Muscle layer of colon (tissue), 2 donors: ENCODE data around the gene TTC27.
"Not testable (repeated sequence)": the region's sequence is repeated elsewhere in the genome, so short reads cannot be mapped to it uniquely, and the experiment has no call there.

Source experiments
- H3K27ac ChIP-seq: one replicate; pipeline ENCODE4 v1.7.0; 2013; ENCODE audit warnings: low read depth, mild to moderate bottlenecking, low read length, moderate library complexity
- H3K27me3 ChIP-seq, 2 donors: one replicate each; pipeline ENCODE4 v1.7.0; 2013; ENCODE audit warnings: low read length in 2 of 2, mild to moderate bottlenecking in 2 of 2; ENCODE audit not compliant: insufficient read depth in 2 of 2, control insufficient read depth in 1 of 2
- H3K36me3 ChIP-seq: one replicate; pipeline ENCODE4 v1.7.0; 2013; ENCODE audit warnings: mild to moderate bottlenecking, low read length; ENCODE audit not compliant: insufficient read depth
- H3K4me1 ChIP-seq: one replicate; pipeline ENCODE4 v1.7.0; 2013; ENCODE audit warnings: mild to moderate bottlenecking, low read length; ENCODE audit not compliant: insufficient read depth
- H3K4me3 ChIP-seq, 2 donors: one replicate each; pipeline ENCODE4 v1.7.0; 2013; ENCODE audit warnings: low read length in 2 of 2, low read depth in 1 of 2, mild to moderate bottlenecking in 1 of 2, moderate library complexity in 1 of 2
- H3K9ac ChIP-seq: one replicate; pipeline ENCODE4 v1.7.0; 2013; ENCODE audit warnings: low read length
- H3K9me3 ChIP-seq: one replicate; pipeline ENCODE4 v1.7.0; 2013; ENCODE audit warnings: mild to moderate bottlenecking, low read length
- donor health status: abdominal sarcoma.
- donor health status: Adenocarcinoma of cecum.

Gene TTC27

GRCh38 chr2:32841931-32842898, 214.4 kb downstream of the TTC27 start:
- no peaks in the 10 kb centered on the region for H3K27me3 ChIP-seq
- no peak overlapping the region for H3K4me3 ChIP-seq
- H3K4me1 ChIP-seq, result peaks cover 8% of the 10 kb centered on the region
- no peaks in the 10 kb centered on the region for H3K36me3 ChIP-seq
- H3K9ac ChIP-seq, result no peak overlapping the region
- H3K9me3 ChIP-seq, result no peaks in the 10 kb centered on the region
- no peak overlapping the region for H3K27ac ChIP-seq

- Histone ChIP-seq H3K27me3 (no peaks in the 10 kb centered on the region), H3K4me3 (no peak overlapping the region), H3K4me1 (peaks cover 8% of the 10 kb centered on the region), H3K9me3 (no peaks in the 10 kb centered on the region), H3K36me3 (no peaks in the 10 kb centered on the region), H3K9ac (no peak overlapping the region), H3K27ac (no peak overlapping the region)
Observed at GRCh38 chr2:32843699-32844098, 215.8 kb downstream of the TTC27 start.

DNA sequence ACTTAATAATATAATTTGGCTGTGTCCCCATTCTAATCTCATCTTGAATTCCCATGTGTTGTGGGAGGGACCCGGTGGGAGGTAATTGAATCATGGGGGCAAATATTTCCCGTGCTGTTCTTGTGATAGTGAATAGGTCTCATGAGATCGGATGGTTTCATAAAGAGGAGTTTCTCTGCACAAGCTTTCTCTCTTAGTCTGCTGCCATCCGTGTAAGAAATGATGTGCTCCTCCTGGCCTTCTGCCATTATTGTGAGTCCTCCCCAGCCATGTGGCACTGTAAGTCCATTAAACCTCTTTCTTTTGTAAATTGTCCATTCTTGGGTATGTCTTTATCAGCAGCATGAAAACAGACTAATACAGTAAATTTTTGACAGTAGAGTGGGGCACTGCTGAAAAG, 216.4 kb downstream of the TTC27 start:
- Histone ChIP-seq H3K4me1 (peaks cover 8% of the 10 kb centered on the region), H3K4me3 (no peak overlapping the region), H3K27ac (no peak overlapping the region), H3K36me3 (no peaks in the 10 kb centered on the region), H3K27me3 (no peaks in the 10 kb centered on the region), H3K9ac (no peak overlapping the region), H3K9me3 (no peaks in the 10 kb centered on the region)

DNA sequence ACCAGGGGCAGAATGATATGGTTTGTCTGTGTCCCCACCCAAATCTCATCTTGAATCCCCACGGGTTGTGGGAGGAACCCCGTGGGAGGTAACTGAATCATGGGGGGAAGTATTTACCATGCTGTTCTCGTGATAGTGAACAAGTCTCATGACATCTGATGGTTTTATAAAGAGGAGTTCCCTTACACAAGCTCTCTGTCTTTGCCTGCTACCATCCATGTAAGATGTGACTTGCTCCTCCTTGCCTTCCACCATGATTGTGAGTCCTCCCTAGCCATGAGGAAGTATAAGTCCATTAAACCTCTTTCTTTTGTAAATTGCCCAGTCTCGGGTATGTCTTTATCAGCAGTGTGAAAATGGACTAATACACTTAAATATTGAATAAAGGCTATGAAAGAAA, 218.4 kb downstream of the TTC27 start:
- not testable (repeated sequence) for H3K9me3 ChIP-seq, H3K4me3 ChIP-seq, H3K27ac ChIP-seq, H3K27me3 ChIP-seq, H3K9ac ChIP-seq, H3K36me3 ChIP-seq, H3K4me1 ChIP-seq

DNA sequence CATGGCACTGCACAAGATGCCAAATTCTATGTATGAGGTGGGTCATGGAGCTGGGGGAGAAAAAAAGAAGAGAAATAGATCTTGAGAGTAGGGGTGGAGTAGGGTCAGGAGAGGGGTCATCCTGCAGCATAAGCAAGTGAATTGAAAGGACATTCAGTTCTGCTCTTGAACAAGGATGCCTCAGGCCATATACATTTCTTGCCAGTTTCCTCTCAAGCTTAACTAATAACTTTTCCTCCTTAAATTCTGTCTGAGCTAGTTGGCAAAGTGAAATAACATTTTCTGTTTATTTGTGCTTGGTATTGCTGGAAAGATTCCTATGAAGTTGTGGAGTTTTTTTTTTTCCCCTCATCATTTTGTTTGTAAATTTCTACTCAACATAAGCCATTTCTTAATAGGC, 219.9 kb downstream of the TTC27 start:
- Histone ChIP-seq H3K9ac (no peak overlapping the region), H3K27ac (no peak overlapping the region), H3K36me3 (no peaks in the 10 kb centered on the region), H3K4me1 (no peaks in the 10 kb centered on the region), H3K9me3 (no peaks in the 10 kb centered on the region), H3K27me3 (no peaks in the 10 kb centered on the region), H3K4me3 (no peak overlapping the region)

GRCh38 chr2:32849456-32850194, 221.8 kb downstream of the TTC27 start:
- Histone ChIP-seq H3K27ac (no peak overlapping the region), H3K27me3 (no peaks in the 10 kb centered on the region), H3K4me3 (no peak overlapping the region), H3K9ac (no peak overlapping the region), H3K9me3 (no peaks in the 10 kb centered on the region), H3K4me1 (no peaks in the 10 kb centered on the region), H3K36me3 (no peaks in the 10 kb centered on the region)

- no peaks in the 10 kb centered on the region for H3K4me1 ChIP-seq
- H3K27me3 ChIP-seq, result no peaks in the 10 kb centered on the region
- H3K9me3 ChIP-seq, result no peaks in the 10 kb centered on the region
- H3K36me3 ChIP-seq, result no peaks in the 10 kb centered on the region
- no peak overlapping the region for H3K27ac ChIP-seq
- H3K9ac ChIP-seq, result no peak overlapping the region
- no peak overlapping the region for H3K4me3 ChIP-seq
Observed at GRCh38 chr2:32851777-32852439, 224.1 kb downstream of the TTC27 start.

DNA sequence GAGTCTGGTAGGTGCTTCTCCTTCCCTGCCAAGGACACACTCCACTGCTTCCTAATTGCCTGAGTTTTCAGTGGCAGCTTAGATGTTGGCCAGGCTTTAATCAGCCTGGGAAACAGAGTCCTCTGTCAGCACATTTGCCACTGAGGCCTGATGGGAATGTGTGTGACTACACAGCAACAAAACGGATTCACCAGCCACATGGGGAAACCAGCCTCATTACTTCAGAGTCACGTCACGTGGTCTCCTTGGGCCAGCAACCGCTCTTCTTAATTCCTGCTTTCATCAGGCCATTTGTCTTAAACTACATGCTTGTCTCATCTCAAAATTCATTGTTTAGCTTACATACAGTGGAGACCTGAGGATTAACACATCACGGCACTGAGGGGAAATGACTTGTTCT, 225.0 kb downstream of the TTC27 start:
- H3K9me3 ChIP-seq, result no peaks in the 10 kb centered on the region
- H3K9ac ChIP-seq, result no peak overlapping the region
- no peak overlapping the region for H3K27ac ChIP-seq
- no peaks in the 10 kb centered on the region for H3K36me3 ChIP-seq
- H3K27me3 ChIP-seq, result no peaks in the 10 kb centered on the region
- no peaks in the 10 kb centered on the region for H3K4me1 ChIP-seq
- H3K4me3 ChIP-seq, result no peak overlapping the region

GRCh38 chr2:32856891-32857290, 229.0 kb downstream of the TTC27 start:
- Histone ChIP-seq H3K4me3 (no peak overlapping the region), H3K9me3 (no peaks in the 10 kb centered on the region), H3K4me1 (no peaks in the 10 kb centered on the region), H3K27me3 (no peaks in the 10 kb centered on the region), H3K36me3 (no peaks in the 10 kb centered on the region), H3K9ac (no peak overlapping the region), H3K27ac (no peak overlapping the region)

DNA sequence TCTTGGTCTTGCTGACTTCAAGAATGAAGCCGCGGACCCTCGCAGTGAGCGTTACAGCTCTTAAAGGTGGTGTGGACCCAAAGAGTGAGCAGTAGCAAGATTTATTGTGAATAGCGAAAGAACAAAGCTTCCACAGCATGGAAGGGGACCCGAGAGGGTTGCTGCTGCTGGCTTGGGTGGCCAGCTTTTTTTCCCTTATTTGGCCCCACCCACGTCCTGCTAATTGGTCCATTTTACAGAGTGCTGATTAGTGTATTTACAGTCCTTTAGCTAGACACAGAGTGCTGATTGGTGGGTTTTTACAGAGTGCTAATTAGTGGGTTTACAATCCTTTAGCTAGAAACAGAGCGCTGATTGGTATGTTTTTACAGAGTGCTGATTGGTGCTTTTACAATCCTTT, 230.9 kb downstream of the TTC27 start:
- Histone ChIP-seq H3K4me3 (no peak overlapping the region), H3K9ac (no peak overlapping the region), H3K27ac (no peak overlapping the region), H3K27me3 (no peaks in the 10 kb centered on the region), H3K9me3 (no peaks in the 10 kb centered on the region), H3K36me3 (no peaks in the 10 kb centered on the region), H3K4me1 (no peaks in the 10 kb centered on the region)

DNA sequence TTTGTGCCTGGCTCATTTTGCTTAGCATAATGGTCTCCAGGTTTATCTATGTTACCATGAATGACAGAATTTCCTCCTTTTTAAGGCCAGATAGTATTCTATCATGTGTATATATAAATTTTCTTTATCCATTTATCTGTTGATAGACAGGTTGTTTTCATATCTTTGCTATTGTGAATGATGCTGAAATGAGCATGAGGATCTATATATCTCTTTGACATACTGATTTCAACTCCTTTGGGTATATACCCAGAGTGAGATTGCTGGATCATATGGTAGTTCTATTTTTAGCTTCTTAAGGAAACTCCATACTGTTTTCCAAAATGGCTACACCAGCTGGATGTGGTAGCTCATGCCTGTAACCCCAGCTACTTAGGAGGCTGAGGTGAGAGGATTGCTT, 232.5 kb downstream of the TTC27 start:
- Histone ChIP-seq H3K4me3 (no peak overlapping the region), H3K36me3 (no peaks in the 10 kb centered on the region), H3K9me3 (no peaks in the 10 kb centered on the region), H3K9ac (no peak overlapping the region), H3K4me1 (no peaks in the 10 kb centered on the region), H3K27ac (no peak overlapping the region), H3K27me3 (no peaks in the 10 kb centered on the region)
